IMR-90 (cell line): ENCODE measurements around the gene FOXA2. TPM values are rescaled to one million over a fixed set of nuclear protein-coding genes. Genes with fewer than 3 reads are reported as not detected.

Experiments
- ATAC-seq: fragments of 200-7000 bp; cut with Tn5 transposase; 2 replicates; pipeline ENCODE4 v1.9.1; 2020; ENCODE audit warnings: low read depth, mild to moderate bottlenecking, moderate library complexity
- BruUV-seq: library from RNA; stranded (reverse); fragments of 400-500 nt; replicated peaks from 2 replicates; lab custom pipeline; 2021; lab: Mats Ljungman, UMichigan
- CTCF ChIA-PET: fragments of 300-600 bp; formaldehyde crosslinking; extraction: SDS; loops from one replicate; lab custom pipeline; 2021; ENCODE audit warnings: antibody characterized with exemption; lab: Yijun Ruan, JAX
- POLR2A ChIA-PET: fragments of 300-600 bp; sonication (Branson Sonifier 250); formaldehyde crosslinking; loops from one replicate; lab custom pipeline; 2022; ENCODE audit warnings: antibody characterized with exemption; ENCODE audit not compliant: unreplicated experiment; lab: Charles Lee
- DNase-seq: peaks from one replicate; pipeline ENCODE4 v3.0.0; 2013
- H2AFZ ChIP-seq: replicated peaks from 2 replicates; pipeline ENCODE3; 2013; ENCODE audit warnings: low read length, mild to moderate bottlenecking; ENCODE audit not compliant: poor library complexity
- H2AK5ac ChIP-seq: 2 replicates; pipeline ENCODE4 v1.6.1; 2013; ENCODE audit warnings: low read depth, low read length, inconsistent platforms
- H2AK9ac ChIP-seq: replicated peaks from 2 replicates; pipeline ENCODE3; 2013; ENCODE audit warnings: mild to moderate bottlenecking, low read depth, low read length, moderate library complexity; ENCODE audit not compliant: poor library complexity
- H2BK120ac ChIP-seq: 2 replicates; pipeline ENCODE4 v1.6.1; 2013; ENCODE audit warnings: low read depth, low read length, inconsistent platforms
- H2BK15ac ChIP-seq: 3 replicates; pipeline ENCODE4 v1.6.1; 2013; ENCODE audit warnings: low read depth, low read length, inconsistent platforms
- H2BK20ac ChIP-seq: 2 replicates; pipeline ENCODE4 v1.6.1; 2013; ENCODE audit warnings: low read depth, mild to moderate bottlenecking, inconsistent platforms, low read length, moderate library complexity
- H2BK5ac ChIP-seq: 2 replicates; pipeline ENCODE4 v1.6.1; 2013; ENCODE audit warnings: mild to moderate bottlenecking, low read depth, low read length, inconsistent platforms; ENCODE audit not compliant: poor library complexity, severe bottlenecking
- H3K14ac ChIP-seq: replicated peaks from 2 replicates; pipeline ENCODE4 v1.6.1; 2013; ENCODE audit warnings: low read depth, low read length, inconsistent platforms
- H3K18ac ChIP-seq: 2 replicates; pipeline ENCODE4 v1.6.1; 2013; ENCODE audit warnings: low read depth, low read length, control low read depth
- H3K23ac ChIP-seq: 2 replicates; pipeline ENCODE4 v1.6.1; 2013; ENCODE audit warnings: low read depth, low read length, inconsistent platforms
- H3K27ac ChIP-seq: 2 replicates; pipeline ENCODE4 v1.5.1; 2013; ENCODE audit warnings: mild to moderate bottlenecking, control low read depth, low read length; ENCODE audit not compliant: insufficient read depth
- H3K27me3 ChIP-seq: 2 replicates; pipeline ENCODE4 v1.6.1; 2013; ENCODE audit warnings: low read length; ENCODE audit not compliant: control insufficient read depth, insufficient read depth
- H3K36me3 ChIP-seq: 2 replicates; pipeline ENCODE4 v1.6.1; 2013; ENCODE audit warnings: low read length, mixed read lengths; ENCODE audit not compliant: control insufficient read depth, insufficient read depth
- H3K4ac ChIP-seq: 2 replicates; pipeline ENCODE4 v1.6.1; 2013; ENCODE audit warnings: low read depth, low read length, inconsistent platforms
- H3K4me1 ChIP-seq: 2 replicates; pipeline ENCODE4 v1.6.1; 2013; ENCODE audit warnings: low read length, mixed read lengths; ENCODE audit not compliant: control insufficient read depth, insufficient read depth
- H3K4me2 ChIP-seq: 2 replicates; pipeline ENCODE4 v1.6.1; 2013; ENCODE audit warnings: low read depth, mild to moderate bottlenecking, control low read depth, low read length, moderate library complexity
- H3K4me3 ChIP-seq: 2 replicates; pipeline ENCODE4 v1.5.1; 2013; ENCODE audit warnings: low read depth, mild to moderate bottlenecking, control low read depth, low read length, moderate library complexity; ENCODE audit not compliant: insufficient read depth
- H3K56ac ChIP-seq: 2 replicates; pipeline ENCODE4 v1.6.1; 2013; ENCODE audit warnings: low read length, inconsistent platforms; ENCODE audit not compliant: insufficient read depth; ENCODE audit errors: extremely low read depth
- H3K79me1 ChIP-seq, 2 experiments: 2 replicates each; pipeline ENCODE4 v1.6.1; 2013; ENCODE audit warnings: low read length in 2 of 2, inconsistent platforms in 1 of 2, low read depth in 1 of 2
- H3K9ac ChIP-seq: 2 replicates; pipeline ENCODE4 v1.6.1; 2013; ENCODE audit warnings: low read depth, low read length, control low read depth
- H3K9me1 ChIP-seq: 2 replicates; pipeline ENCODE4 v1.6.1; 2013; ENCODE audit warnings: low read length, inconsistent platforms; ENCODE audit not compliant: insufficient read depth
- H3K9me3 ChIP-seq: 2 replicates; pipeline ENCODE4 v1.6.1; 2013; ENCODE audit warnings: low read length; ENCODE audit not compliant: control insufficient read depth, insufficient read depth
- H4K20me1 ChIP-seq: 2 replicates; pipeline ENCODE4 v1.6.1; 2013; ENCODE audit warnings: low read length, inconsistent platforms; ENCODE audit not compliant: insufficient read depth
- H4K5ac ChIP-seq: 2 replicates; pipeline ENCODE4 v1.6.1; 2013; ENCODE audit warnings: mild to moderate bottlenecking, low read depth, low read length, control low read depth
- H4K8ac ChIP-seq, 2 experiments: 2 replicates each; pipeline ENCODE4 v1.6.1; 2013; ENCODE audit warnings: low read depth in 2 of 2, low read length in 2 of 2, control low read depth in 1 of 2, inconsistent platforms in 1 of 2
- H4K91ac ChIP-seq: 2 replicates; pipeline ENCODE4 v1.6.1; 2013; ENCODE audit warnings: low read depth, low read length, inconsistent platforms; ENCODE audit not compliant: insufficient read depth
- BHLHE40 ChIP-seq: fragments of 150-350 bp; IDR thresholded peaks from 2 replicates; pipeline ENCODE4 v1.6.1; 2016; ENCODE audit warnings: mild to moderate bottlenecking, low read depth, low read length
- CEBPB ChIP-seq: IDR thresholded peaks from 2 replicates; pipeline ENCODE4 v1.6.1; 2012; ENCODE audit warnings: low read depth, low read length, improper control_type of control experiment
- FOS ChIP-seq: fragments of 150-350 bp; IDR thresholded peaks from 2 replicates; pipeline ENCODE4 v1.6.1; 2016; ENCODE audit warnings: low read depth, low read length
- MAFK ChIP-seq: IDR thresholded peaks from 2 replicates; pipeline ENCODE4 v1.6.1; 2012; ENCODE audit warnings: low read depth, low read length, improper control_type of control experiment
- MAZ ChIP-seq: IDR thresholded peaks from 2 replicates; pipeline ENCODE4 v1.6.1; 2012; ENCODE audit warnings: low read depth, mild to moderate bottlenecking, low read length, improper control_type of control experiment, moderate library complexity, borderline replicate concordance
- RAD21 ChIP-seq: IDR thresholded peaks from 2 replicates; pipeline ENCODE4 v1.6.1; 2012; ENCODE audit warnings: low read length, improper control_type of control experiment
- RCOR1 ChIP-seq: IDR thresholded peaks from 2 replicates; pipeline ENCODE4 v1.6.1; 2012; ENCODE audit warnings: mild to moderate bottlenecking, low read length, improper control_type of control experiment; ENCODE audit not compliant: insufficient replicate concordance
- RFX5 ChIP-seq: IDR thresholded peaks from 2 replicates; pipeline ENCODE4 v1.8.0; 2012; ENCODE audit warnings: low read depth, mild to moderate bottlenecking, low read length, moderate library complexity
- WGBS, 2 experiments: methylation state at CpG; one replicate each; pipeline versions ENCODE4 v1.1.5 to v1.1.7; 2013; ENCODE audit warnings: missing lambda C conversion rate in 2 of 2; ENCODE audit not compliant: insufficient read length in 1 of 2; ENCODE audit errors: extremely low coverage in 2 of 2; 5-methylcytosine and 5-hydroxymethylcytosine counted together
- dilution Hi-C: fragments of 300-500 bp; cut with HindIII; formaldehyde crosslinking; loops from one replicate; pipeline ENCODE4 v1.14.3; 2018; ENCODE audit warnings: low sequenced_read_pairs; ENCODE audit not compliant: unreplicated experiment
- in situ Hi-C: fragments of 300-500 bp; cut with MboI; formaldehyde crosslinking; loops from 3 replicates; pipeline ENCODE4 v1.14.3; 2019; ENCODE audit warnings: low sequenced_read_pairs, inconsistent platforms, mixed read lengths
- intact Hi-C: fragments of 100-400 bp; cut with micrococcal nuclease; formaldehyde crosslinking; loops from 2 replicates; pipeline ENCODE4 v1.10.0; 2022
- polyA plus RNA-seq, 3 experiments: library from polyadenylated mRNA; depleted of rRNA; stranded (reverse); fragments of >200 nt; gene quantifications; 2 replicates each; pipeline ENCODE4 v1.2.3, GENCODE V29; 2012; ENCODE audit warnings: low replicate concordance in 1 of 3
- total RNA-seq: library from RNA; depleted of rRNA; stranded (reverse); fragments of >200 nt; gene quantifications from 2 replicates; pipeline ENCODE4 v1.2.3, GENCODE V29; 2012
- TF ChIP-seq, protein P1 (sequence below): conservative IDR thresholded peaks from 2 replicates; pipeline ENCODE4 v1.5.1; 2012; ENCODE audit warnings: mild to moderate bottlenecking, low read depth, low read length, improper control_type of control experiment
- TF ChIP-seq, protein P2 (sequence below): fragments of 150-350 bp; IDR thresholded peaks from 2 replicates; pipeline ENCODE4 v1.6.1; 2017; ENCODE audit warnings: mild to moderate bottlenecking, antibody characterized with exemption, low read length, low read depth

The FOXA2 gene
- total and polyA plus RNA-seq, 2 of the 4 experiments (the other 2 are of a cell fraction) = not detected

DNA sequence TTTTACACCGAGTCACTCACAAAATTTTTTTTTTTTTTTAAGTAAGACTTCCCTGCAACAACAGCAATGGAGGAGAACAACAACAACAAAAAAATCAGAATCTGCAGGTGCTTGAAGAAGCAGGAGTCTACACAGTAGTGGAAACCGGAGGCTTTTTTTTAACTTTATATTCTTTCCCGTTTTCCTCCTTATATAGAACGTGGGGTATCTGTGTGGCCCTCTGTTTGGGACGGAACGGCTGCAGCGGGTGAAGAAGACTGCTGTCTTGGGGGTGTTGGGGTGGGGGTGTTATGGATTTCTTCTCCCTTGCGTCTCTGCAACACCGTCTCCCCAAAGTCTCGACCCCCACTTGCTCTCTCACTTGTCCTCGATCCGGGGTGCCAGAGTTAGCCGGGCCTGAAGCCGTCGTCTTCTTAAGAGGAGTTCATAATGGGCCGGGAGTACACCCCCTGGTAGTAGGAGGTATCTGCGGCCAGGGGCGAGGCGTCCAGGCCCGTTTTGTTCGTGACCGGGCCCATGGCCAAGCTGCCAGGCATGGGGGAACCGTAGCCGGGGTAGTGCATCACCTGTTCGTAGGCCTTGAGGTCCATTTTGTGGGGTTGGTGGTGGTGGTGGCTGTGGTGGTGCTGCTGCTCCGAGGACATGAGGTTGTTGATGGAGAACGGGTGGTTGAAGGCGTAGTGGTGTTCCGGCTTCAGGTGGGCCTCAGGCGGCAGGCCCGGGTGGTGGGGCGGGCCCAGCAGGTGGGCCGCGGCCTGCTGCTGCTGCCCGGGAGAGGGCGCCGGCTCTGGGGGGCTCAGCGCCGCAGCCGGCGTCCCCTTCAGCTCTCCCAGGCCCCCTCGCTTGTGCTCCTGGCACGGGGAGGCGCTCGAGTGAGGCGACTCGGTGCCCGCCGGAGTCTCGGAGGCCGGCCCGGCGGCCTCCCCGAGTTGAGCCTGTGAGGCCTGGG is 2.7 kb downstream of the FOXA2 start (continued):
- TF ChIP-seq RCOR1 = no peak

DNA sequence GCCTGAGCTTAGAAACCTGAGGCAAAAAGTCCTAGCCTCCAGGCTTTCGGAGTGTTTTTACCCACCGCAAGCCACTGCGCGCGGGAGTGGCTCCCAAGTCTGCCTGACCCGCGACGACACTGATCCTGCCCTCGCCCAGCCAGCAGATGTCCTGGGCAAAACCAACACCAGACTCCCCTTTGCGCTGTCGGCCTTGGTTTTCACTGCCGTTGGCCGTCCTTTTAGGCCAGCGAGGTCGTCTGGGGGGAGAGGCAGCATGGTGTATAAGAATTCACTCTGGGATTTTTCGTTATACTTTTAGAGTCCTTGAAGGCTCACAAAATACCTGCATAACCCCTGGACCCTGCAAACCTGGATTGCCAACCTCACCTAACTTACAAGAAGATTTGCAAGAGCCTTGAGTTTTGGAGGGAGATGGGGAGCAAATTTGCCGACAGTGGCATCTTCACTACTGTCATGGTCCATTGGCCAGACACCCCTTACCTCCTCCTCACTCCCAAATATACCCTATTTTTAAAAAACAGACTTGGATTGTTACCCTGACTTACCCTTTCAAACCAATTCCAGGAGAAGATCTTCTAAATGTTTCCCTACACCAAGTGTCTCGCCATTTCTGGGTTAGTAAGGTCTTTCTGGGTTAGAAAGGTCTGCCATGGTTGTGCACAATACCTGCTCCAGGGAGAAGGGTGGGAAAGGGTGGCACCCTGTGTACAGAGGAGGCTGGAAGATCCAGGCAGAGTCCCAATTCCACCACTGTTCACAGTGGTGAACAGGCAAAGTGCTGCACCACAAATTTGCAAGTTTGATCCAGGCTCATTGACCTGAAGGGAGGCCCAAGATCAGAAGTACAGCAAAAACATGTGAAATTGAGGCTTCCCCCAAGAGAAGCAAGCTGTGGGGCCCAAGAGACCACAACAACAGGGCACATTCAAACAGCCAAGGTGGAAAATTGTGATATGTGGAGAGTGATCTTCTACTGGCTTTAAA is 4.4 kb downstream of the FOXA2 start:
- peaks cover 87% of the 10 kb centered on the region for H3K27me3 ChIP-seq
- dilution Hi-C loops = no loop called here
- no peak overlapping the region for H3K27ac ChIP-seq
- TF ChIP-seq FOS (no peak), BHLHE40 (no peak), RAD21 (no peak), CEBPB (no peak), MAFK (no peak), RFX5 (no peak), MAZ (no peak), RCOR1 (no peak)
- TF ChIP-seq, protein P1, sequence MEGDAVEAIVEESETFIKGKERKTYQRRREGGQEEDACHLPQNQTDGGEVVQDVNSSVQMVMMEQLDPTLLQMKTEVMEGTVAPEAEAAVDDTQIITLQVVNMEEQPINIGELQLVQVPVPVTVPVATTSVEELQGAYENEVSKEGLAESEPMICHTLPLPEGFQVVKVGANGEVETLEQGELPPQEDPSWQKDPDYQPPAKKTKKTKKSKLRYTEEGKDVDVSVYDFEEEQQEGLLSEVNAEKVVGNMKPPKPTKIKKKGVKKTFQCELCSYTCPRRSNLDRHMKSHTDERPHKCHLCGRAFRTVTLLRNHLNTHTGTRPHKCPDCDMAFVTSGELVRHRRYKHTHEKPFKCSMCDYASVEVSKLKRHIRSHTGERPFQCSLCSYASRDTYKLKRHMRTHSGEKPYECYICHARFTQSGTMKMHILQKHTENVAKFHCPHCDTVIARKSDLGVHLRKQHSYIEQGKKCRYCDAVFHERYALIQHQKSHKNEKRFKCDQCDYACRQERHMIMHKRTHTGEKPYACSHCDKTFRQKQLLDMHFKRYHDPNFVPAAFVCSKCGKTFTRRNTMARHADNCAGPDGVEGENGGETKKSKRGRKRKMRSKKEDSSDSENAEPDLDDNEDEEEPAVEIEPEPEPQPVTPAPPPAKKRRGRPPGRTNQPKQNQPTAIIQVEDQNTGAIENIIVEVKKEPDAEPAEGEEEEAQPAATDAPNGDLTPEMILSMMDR = no peak
- TF ChIP-seq, protein P2, sequence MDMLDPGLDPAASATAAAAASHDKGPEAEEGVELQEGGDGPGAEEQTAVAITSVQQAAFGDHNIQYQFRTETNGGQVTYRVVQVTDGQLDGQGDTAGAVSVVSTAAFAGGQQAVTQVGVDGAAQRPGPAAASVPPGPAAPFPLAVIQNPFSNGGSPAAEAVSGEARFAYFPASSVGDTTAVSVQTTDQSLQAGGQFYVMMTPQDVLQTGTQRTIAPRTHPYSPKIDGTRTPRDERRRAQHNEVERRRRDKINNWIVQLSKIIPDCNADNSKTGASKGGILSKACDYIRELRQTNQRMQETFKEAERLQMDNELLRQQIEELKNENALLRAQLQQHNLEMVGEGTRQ = no peak

More for the DNA sequence above, 4.4 kb downstream of the FOXA2 start:
- no peak overlapping the region for H4K5ac ChIP-seq
- no peak overlapping the region for H3K23ac ChIP-seq
- H3K9me3 ChIP-seq = peaks cover 2% of the 10 kb centered on the region; the same call in 1 of the 2 replicates
- H3K14ac ChIP-seq = no peak overlapping the region
- H2AK5ac ChIP-seq = no peak overlapping the region
- H3K9me1 ChIP-seq = no peaks in the 10 kb centered on the region
- H4K20me1 ChIP-seq = no peaks in the 10 kb centered on the region
- H3K56ac ChIP-seq = no peak overlapping the region
- CTCF ChIA-PET = no interaction called here
- H2AFZ ChIP-seq = no peak overlapping the region
- no peak overlapping the region for H3K4me3 ChIP-seq
- no peak overlapping the region for H3K9ac ChIP-seq
- H3K4me1 ChIP-seq = no peaks in the 10 kb centered on the region
- no peak overlapping the region for H4K8ac ChIP-seq
- 10% methylated on average over 4 of the region's 18 CpGs; no CpG with 5 or more reads in 1 of the 2 experiments for WGBS, 2 experiments
- H3K36me3 ChIP-seq = no peaks in the 10 kb centered on the region
- H3K4me2 ChIP-seq = no peak overlapping the region
- no peak overlapping the region for H2BK20ac ChIP-seq
- no peak overlapping the region for H2BK15ac ChIP-seq
- intact Hi-C loops = no loop called here
- H2BK5ac ChIP-seq = no peak overlapping the region
- no peaks in the 10 kb centered on the region for H3K79me1 ChIP-seq
- DNase-seq (no peak), ATAC-seq (no peak)
- no TSS peak for BruUV-seq
- H2BK120ac ChIP-seq = no peak overlapping the region
- H2AK9ac ChIP-seq = no peak overlapping the region
- H4K91ac ChIP-seq = no peak overlapping the region
- H3K4ac ChIP-seq = no peak overlapping the region
- POLR2A ChIA-PET = no interaction called here
- in situ Hi-C loops = no loop called here
- no peak overlapping the region for H3K18ac ChIP-seq
